Liver (tissue), 9 donors: ENCODE measurements around the gene UNC13C. TPM values are rescaled to one million over a fixed set of nuclear protein-coding genes. Genes with fewer than 3 reads are reported as not detected.

Experiments used
- DNase-seq: peaks from one replicate; pipeline ENCODE4 v3.0.0-alpha.2; 2017; ENCODE audit warnings: low spot score
- H3K27ac ChIP-seq, 2 donors: one replicate each; pipeline ENCODE4 v1.7.0; 2013; ENCODE audit warnings: inconsistent platforms in 2 of 2, low read length in 2 of 2, control low read depth in 1 of 2, low read depth in 1 of 2, mild to moderate bottlenecking in 1 of 2
- H3K27me3 ChIP-seq, 4 donors: one replicate each; pipeline versions ENCODE4 v1.6.1 to v1.7.0; 2013; ENCODE audit warnings: low read length in 3 of 4, inconsistent platforms in 1 of 4, mild to moderate bottlenecking in 1 of 4, moderate library complexity in 1 of 4; ENCODE audit not compliant: control insufficient read depth in 4 of 4, insufficient read depth in 4 of 4
- H3K36me3 ChIP-seq, 4 donors: one replicate each; pipeline versions ENCODE4 v1.6.1 to v1.7.0; 2013; ENCODE audit warnings: low read length in 3 of 4, mild to moderate bottlenecking in 3 of 4, low read depth in 1 of 4, moderate library complexity in 1 of 4; ENCODE audit not compliant: control insufficient read depth in 4 of 4, insufficient read depth in 3 of 4
- H3K4me1 ChIP-seq, 4 donors: one replicate each; pipeline versions ENCODE4 v1.6.1 to v1.7.0; 2013; ENCODE audit warnings: low read length in 3 of 4, mild to moderate bottlenecking in 3 of 4, moderate library complexity in 1 of 4; ENCODE audit not compliant: control insufficient read depth in 4 of 4, insufficient read depth in 4 of 4
- H3K4me3 ChIP-seq, 3 donors: one replicate each; pipeline versions ENCODE4 v1.6.1 to v1.7.0; 2013; ENCODE audit warnings: low read length in 3 of 3, control low read depth in 1 of 3, low read depth in 1 of 3, mild to moderate bottlenecking in 1 of 3
- H3K9ac ChIP-seq, 2 donors: one replicate each; pipeline ENCODE4 v1.7.0; 2013; ENCODE audit warnings: low read length in 2 of 2, mild to moderate bottlenecking in 2 of 2, moderate library complexity in 2 of 2, control low read depth in 1 of 2, low read depth in 1 of 2
- H3K9me3 ChIP-seq, 4 donors: one replicate each; pipeline versions ENCODE4 v1.6.1 to v1.7.0; 2013; ENCODE audit warnings: low read length in 3 of 4; ENCODE audit not compliant: control insufficient read depth in 4 of 4
- ATF3 ChIP-seq: IDR thresholded peaks from 2 replicates; pipeline ENCODE4 v1.6.1; 2016; ENCODE audit warnings: antibody characterized with exemption
- CTCF ChIP-seq: fragments of 150-350 bp; IDR thresholded peaks from 2 replicates; pipeline ENCODE4 v1.5.1; 2017; ENCODE audit warnings: improper control_type of control experiment, low read depth, low read length; ENCODE audit not compliant: missing input control
- FOXA1 ChIP-seq: IDR thresholded peaks from 2 replicates; pipeline ENCODE4 v1.6.1; 2016; ENCODE audit warnings: antibody characterized with exemption
- FOXA2 ChIP-seq: IDR thresholded peaks from 2 replicates; pipeline ENCODE4 v1.6.1; 2016; ENCODE audit warnings: antibody characterized with exemption
- GABPA ChIP-seq, 2 donors: IDR thresholded peaks in 1 of 2; conservative IDR thresholded peaks in 1 of 2; 2 replicates each; pipeline ENCODE4 v1.6.1; 2016; ENCODE audit warnings: antibody characterized with exemption in 2 of 2, mild to moderate bottlenecking in 1 of 2, moderate library complexity in 1 of 2
- HNF4A ChIP-seq, 2 donors: conservative IDR thresholded peaks; 2 replicates each; pipeline ENCODE4 v1.6.1; 2016; ENCODE audit warnings: antibody characterized with exemption in 2 of 2, mild to moderate bottlenecking in 2 of 2
- HNF4G ChIP-seq: IDR thresholded peaks from 2 replicates; pipeline ENCODE4 v1.6.1; 2016; ENCODE audit warnings: antibody characterized with exemption
- JUND ChIP-seq, 2 donors: IDR thresholded peaks; 2 replicates each; pipeline ENCODE4 v1.6.1; 2016; ENCODE audit warnings: antibody characterized with exemption in 2 of 2
- NR2F2 ChIP-seq: IDR thresholded peaks from 2 replicates; pipeline ENCODE4 v1.6.1; 2016; ENCODE audit warnings: antibody characterized with exemption
- RAD21 ChIP-seq, 2 donors: IDR thresholded peaks; 2 replicates each; pipeline ENCODE4 v1.6.1; 2016; ENCODE audit warnings: antibody characterized with exemption in 2 of 2, mild to moderate bottlenecking in 2 of 2
- REST ChIP-seq: IDR thresholded peaks from 2 replicates; pipeline ENCODE4 v1.6.1; 2016; ENCODE audit warnings: antibody characterized with exemption, mild to moderate bottlenecking
- RXRA ChIP-seq, 2 donors: IDR thresholded peaks; 2 replicates each; pipeline ENCODE4 v1.6.1; 2017 to 2018; ENCODE audit warnings: antibody characterized with exemption in 2 of 2, mild to moderate bottlenecking in 1 of 2
- SP1 ChIP-seq: IDR thresholded peaks from 2 replicates; pipeline ENCODE4 v1.6.1; 2018; ENCODE audit warnings: antibody characterized with exemption, mild to moderate bottlenecking
- YY1 ChIP-seq: IDR thresholded peaks from 2 replicates; pipeline ENCODE4 v1.6.1; 2016; ENCODE audit warnings: antibody characterized with exemption, mild to moderate bottlenecking
- ZBTB33 ChIP-seq: IDR thresholded peaks from 2 replicates; pipeline ENCODE4 v1.6.1; 2016; ENCODE audit warnings: antibody characterized with exemption
- WGBS: extraction: QIAGEN DNeasy Blood & Tissue Kit; methylation state at CpG from one replicate; pipeline ENCODE4 v1.1.7; 2013; 5-methylcytosine and 5-hydroxymethylcytosine counted together
- polyA plus RNA-seq, 2 donors: library from polyadenylated mRNA; stranded (reverse) in 1 of 2; unstranded in 1 of 2; fragments of 200-250 nt in 1 of 2; fragments of >200 nt in 1 of 2; fragmentation: Nextera tagmentation in 1 of 2; extraction: Ambion mirVana in 1 of 2; gene quantifications; one replicate each; pipeline versions ENCODE4 v1.2.1 to v1.2.3, GENCODE V29; 2013 to 2015
- total RNA-seq, 2 donors: library from RNA; depleted of rRNA; stranded (reverse); fragments of >200 nt; gene quantifications; one replicate each; pipeline ENCODE4 v1.2.3, GENCODE V29; 2014
- TF ChIP-seq, protein P1 (sequence below): IDR thresholded peaks from 2 replicates; pipeline ENCODE4 v1.6.1; 2016; ENCODE audit warnings: antibody characterized with exemption
- donor health status: healthy.
- donor health status: healthy.
- donor health status: healthy.
- donor health status: healthy.
- donor health status: healthy.

The UNC13C gene
- total and polyA plus RNA-seq, 4 donors, result 0.19 TPM; not detected in 3

GRCh38 chr15:54101664-54102270 lies 123.5 kb downstream of the UNC13C start:
- H3K27me3 ChIP-seq, result peaks cover 0 to 2% (median 0%) of the 10 kb centered on the region in 4 donors
- TF ChIP-seq ATF3 (no peak), YY1 (no peak), JUND (IDR thresholded peaks at IDR 0.05) (no peak), HNF4A (conservative IDR thresholded peaks at IDR 0.05) (no peak), HNF4G (no peak), NR2F2 (no peak), RXRA (IDR thresholded peaks at IDR 0.05) (no peak), RAD21 (IDR thresholded peaks at IDR 0.05) (no peak), ZBTB33 (no peak), FOXA1 (no peak), REST (no peak), GABPA (IDR thresholded peaks at IDR 0.05 in 1 of 2, conservative IDR thresholded peaks at IDR 0.05 in 1 of 2) (no peak), SP1 (no peak), CTCF (no peak), FOXA2 (no peak)
- TF ChIP-seq, protein P1, sequence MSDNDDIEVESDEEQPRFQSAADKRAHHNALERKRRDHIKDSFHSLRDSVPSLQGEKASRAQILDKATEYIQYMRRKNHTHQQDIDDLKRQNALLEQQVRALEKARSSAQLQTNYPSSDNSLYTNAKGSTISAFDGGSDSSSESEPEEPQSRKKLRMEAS, result no peak
- no peaks in the 10 kb centered on the region for H3K36me3 ChIP-seq
- no peak overlapping the region for H3K27ac ChIP-seq
- no peaks in the 10 kb centered on the region for H3K4me1 ChIP-seq
- no peak overlapping the region for H3K9ac ChIP-seq
- no peak overlapping the region for H3K4me3 ChIP-seq
- no peaks in the 10 kb centered on the region for H3K9me3 ChIP-seq
- no peak for DNase-seq
- 73% methylated on average over 10 of the region's 10 CpGs for WGBS

GRCh38 chr15:54102704-54103103 lies 124.5 kb downstream of the UNC13C start:
- H3K4me1 ChIP-seq, result no peaks in the 10 kb centered on the region
- 76% methylated on average over 3 of the region's 3 CpGs for WGBS
- H3K9ac ChIP-seq, result no peak overlapping the region
- TF ChIP-seq RAD21 (IDR thresholded peaks at IDR 0.05), result no peak
- no peak for TF ChIP-seq CTCF
- TF ChIP-seq JUND (IDR thresholded peaks at IDR 0.05), result no peak
- no peak overlapping the region for H3K27ac ChIP-seq
- no peak overlapping the region for H3K4me3 ChIP-seq
- DNase-seq, result no peak
- no peaks in the 10 kb centered on the region for H3K9me3 ChIP-seq
- no peaks in the 10 kb centered on the region for H3K36me3 ChIP-seq
- peaks cover 0 to 2% (median 0%) of the 10 kb centered on the region in 4 donors for H3K27me3 ChIP-seq
